Left lung (tissue), 10 donors: ENCODE results near the gene ELK3. TPM values are rescaled to one million over a fixed set of nuclear protein-coding genes. Genes with fewer than 3 reads are reported as not detected.

Experiments
- ATAC-seq: fragments of 200-7000 bp; cut with Tn5 transposase; one replicate; pipeline ENCODE4 v1.9.1; 2020; ENCODE audit warnings: moderate library complexity
- DNase-seq, 4 donors: peaks; one replicate each; pipeline ENCODE4 v3.0.0-alpha.2; 2013 to 2020
- H3K27ac ChIP-seq, 2 donors: fragments of 200-600 bp; sonication (generic) in 1 of 2; one replicate each; pipeline versions ENCODE4 v1.5.0 to v1.8.0; 2020 to 2021
- H3K27me3 ChIP-seq, 2 donors: fragments of 200-600 bp; sonication (generic) in 1 of 2; one replicate each; pipeline versions ENCODE4 v1.5.0 to v1.8.0; 2020 to 2021
- H3K36me3 ChIP-seq, 2 donors: fragments of 200-600 bp; sonication (generic) in 1 of 2; one replicate each; pipeline versions ENCODE4 v1.5.0 to v1.8.0; 2020 to 2021
- H3K4me1 ChIP-seq, 2 donors: fragments of 200-600 bp; one replicate each; pipeline ENCODE4 v1.8.0; 2021
- H3K4me3 ChIP-seq, 2 donors: fragments of 200-600 bp; sonication (generic) in 1 of 2; one replicate each; pipeline versions ENCODE4 v1.5.0 to v1.8.0; 2020 to 2021; ENCODE audit warnings: mild to moderate bottlenecking in 1 of 2
- H3K9me3 ChIP-seq, 2 donors: fragments of 200-600 bp; sonication (generic) in 1 of 2; one replicate each; pipeline versions ENCODE4 v1.5.0 to v1.8.0; 2020 to 2021
- CTCF ChIP-seq, 2 donors: fragments of 200-600 bp; sonication (generic) in 1 of 2; IDR thresholded peaks; one replicate each; pipeline versions ENCODE4 v1.5.0 to v1.8.0; 2021; ENCODE audit warnings: antibody characterized with exemption in 2 of 2
- intact Hi-C, 2 donors: fragments of 100-400 bp; cut with DNase I; formaldehyde crosslinking; loops; one replicate each; pipeline versions ENCODE4 v1.11.2 to v1.14.2; 2022
- polyA plus RNA-seq, 6 donors: library from polyadenylated mRNA; unstranded; fragments of 120-200 nt; gene quantifications; one replicate each; pipeline ENCODE4 v1.2.1, GENCODE V29; 2013; ENCODE audit not compliant: insufficient read length in 6 of 6
- total RNA-seq, 2 donors: library from RNA; stranded (reverse); fragmentation: NEBNext Ultra II Directional; extraction: Animal tissue kit (Norgen Biotek cat#: 25700); gene quantifications; one replicate each; pipeline ENCODE4 v1.2.1, GENCODE V29; 2021
- donor health status: DM: no; HTN: yes; CAD: no.
- donor health status: DM: no; HTN: no; CAD: no.

ELK3 gene
- total and polyA plus RNA-seq, 8 donors, result 39.1 to 91.7 (median 80.0) TPM

- H3K4me1 ChIP-seq, result peaks cover 9 to 32% of the 10 kb centered on the region in 2 donors
- no peak overlapping the region for H3K4me3 ChIP-seq
- no peaks in the 10 kb centered on the region for H3K27me3 ChIP-seq
- ATAC-seq (peak; percentile 77), DNase-seq (peak in 2 of 4 donors; percentile 61 to 62)
- H3K27ac ChIP-seq, result peak overlapping the region; percentile 34 to 40
- peaks cover 0 to 62% of the 10 kb centered on the region in 2 donors for H3K36me3 ChIP-seq
- intact Hi-C loops, result no loop called here
- H3K9me3 ChIP-seq, result no peaks in the 10 kb centered on the region
- TF ChIP-seq CTCF (IDR thresholded peaks at IDR 0.05), result no peak
Measured at GRCh38 chr12:96255077-96255476, 60.9 kb downstream of the ELK3 start.

GRCh38 chr12:96256672-96257361 lies 62.6 kb downstream of the ELK3 start:
- peaks cover 9 to 38% of the 10 kb centered on the region in 2 donors for H3K4me1 ChIP-seq
- intact Hi-C loops, result no loop called here
- no peak overlapping the region for H3K27ac ChIP-seq
- peaks cover 0 to 62% of the 10 kb centered on the region in 2 donors for H3K36me3 ChIP-seq
- no peaks in the 10 kb centered on the region for H3K27me3 ChIP-seq
- H3K4me3 ChIP-seq, result no peak overlapping the region
- no peak for TF ChIP-seq CTCF (IDR thresholded peaks at IDR 0.05)
- no peaks in the 10 kb centered on the region for H3K9me3 ChIP-seq
- DNase-seq (no peak), ATAC-seq (no peak)

- Histone ChIP-seq H3K4me1 (peaks cover 9 to 38% of the 10 kb centered on the region in 2 donors), H3K4me3 (no peak overlapping the region), H3K9me3 (no peaks in the 10 kb centered on the region), H3K27me3 (no peaks in the 10 kb centered on the region), H3K27ac (peak overlapping the region in 1 of 2 donors; percentile 19), H3K36me3 (peaks cover 0 to 62% of the 10 kb centered on the region in 2 donors)
- ATAC-seq, result no peak
- DNase-seq, result no peak
- intact Hi-C loops, result no loop called here
- TF ChIP-seq CTCF (IDR thresholded peaks at IDR 0.05), result no peak
Measured at GRCh38 chr12:96257550-96258103, 63.5 kb downstream of the ELK3 start.

GRCh38 chr12:96258104-96258961 lies 64.2 kb downstream of the ELK3 start:
- intact Hi-C loops, result no loop called here
- ATAC-seq (no peak), DNase-seq (peak in 2 of 4 donors; percentile 33 to 67)
- Histone ChIP-seq H3K4me1 (peaks cover 14 to 42% of the 10 kb centered on the region in 2 donors), H3K27me3 (no peaks in the 10 kb centered on the region), H3K27ac (peak overlapping the region in 1 of 2 donors; percentile 19), H3K36me3 (peaks cover 0 to 61% of the 10 kb centered on the region in 2 donors), H3K9me3 (no peaks in the 10 kb centered on the region), H3K4me3 (no peak overlapping the region)
- TF ChIP-seq CTCF (IDR thresholded peaks at IDR 0.05), result no peak

GRCh38 chr12:96260231-96260630 lies 66.1 kb downstream of the ELK3 start:
- no peaks in the 10 kb centered on the region for H3K9me3 ChIP-seq
- no peak for TF ChIP-seq CTCF (IDR thresholded peaks at IDR 0.05)
- intact Hi-C loops, result no loop called here
- ATAC-seq (no peak), DNase-seq (no peak)
- H3K27me3 ChIP-seq, result no peaks in the 10 kb centered on the region
- H3K4me1 ChIP-seq, result peaks cover 8 to 36% of the 10 kb centered on the region in 2 donors
- peak overlapping the region in 1 of 2 donors; percentile 23 for H3K27ac ChIP-seq
- peaks cover 0 to 76% of the 10 kb centered on the region in 2 donors for H3K36me3 ChIP-seq
- H3K4me3 ChIP-seq, result no peak overlapping the region
